GM18499 (cell line): ENCODE measurements around the gene SPATA24.
"Not testable (repeated sequence)": the region's sequence is repeated elsewhere in the genome, so short reads cannot be mapped to it uniquely, and the experiment has no call there.

Experiments
- ATAC-seq: cut with Tn5 transposase; IDR thresholded peaks from one replicate; pipeline ENCODE4 v1.9.1; 2021; ENCODE audit warnings: moderate number of reproducible peaks; ENCODE audit not compliant: insufficient read depth, unreplicated experiment

Gene SPATA24

DNA sequence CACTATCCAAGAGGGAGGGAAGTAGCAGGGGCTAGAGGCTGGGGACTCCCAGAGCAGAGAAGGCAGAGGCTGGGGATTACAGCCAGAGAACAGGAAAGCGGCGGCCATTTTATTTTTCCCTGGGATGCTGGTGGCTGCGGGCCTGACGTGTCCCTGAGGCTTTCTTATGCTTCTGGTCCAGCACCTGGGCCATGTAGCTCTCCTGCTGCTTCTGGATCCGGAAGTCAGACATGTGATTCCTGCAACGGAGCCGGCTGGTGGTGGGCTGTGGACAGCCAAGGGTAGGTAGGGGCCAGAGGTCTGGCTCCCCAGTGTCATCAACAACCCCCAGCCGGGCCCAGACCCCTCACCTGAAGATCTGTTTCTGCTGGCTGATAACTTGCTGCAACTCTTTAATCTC, 7.2 kb downstream of the SPATA24 start:
- no peak for ATAC-seq

DNA sequence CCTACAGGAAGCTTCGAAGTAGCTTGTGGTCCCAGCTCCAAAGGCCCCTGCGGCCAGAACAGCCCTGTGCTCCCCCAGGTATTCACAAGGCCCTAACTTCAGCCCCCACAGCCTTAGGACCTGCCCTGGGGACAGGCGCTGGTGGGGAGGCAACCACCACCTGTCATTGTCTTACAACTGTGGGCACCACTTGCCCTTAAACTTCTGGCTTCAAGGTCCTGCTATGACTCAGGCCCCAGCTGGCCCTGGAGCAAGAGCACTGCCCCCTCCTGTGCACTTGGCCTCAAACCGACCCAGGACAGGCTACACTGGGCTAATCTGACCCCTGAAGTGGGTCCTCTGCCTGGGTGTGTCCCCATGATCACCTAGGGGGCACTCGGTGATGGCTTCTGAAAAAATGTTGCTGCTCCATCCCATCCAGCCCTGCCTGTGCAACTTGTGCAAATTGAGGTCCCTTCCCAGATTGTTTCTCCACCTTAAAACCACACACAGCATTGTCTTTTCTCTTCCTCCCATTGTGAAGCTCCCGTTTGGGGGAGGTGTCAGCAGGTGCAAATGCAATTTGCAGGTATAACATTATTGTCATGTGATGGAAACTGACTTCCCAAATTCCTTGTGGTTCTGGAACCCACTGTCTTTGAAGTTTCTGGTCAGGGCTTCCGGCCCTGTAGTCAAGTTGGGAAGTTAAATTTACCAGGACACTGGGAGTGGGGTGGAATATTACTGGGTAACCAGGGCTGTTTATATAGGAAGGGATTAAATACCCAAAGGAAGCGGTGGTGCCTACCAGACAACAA, 7.8 kb downstream of the SPATA24 start:
- no peak for ATAC-seq

DNA sequence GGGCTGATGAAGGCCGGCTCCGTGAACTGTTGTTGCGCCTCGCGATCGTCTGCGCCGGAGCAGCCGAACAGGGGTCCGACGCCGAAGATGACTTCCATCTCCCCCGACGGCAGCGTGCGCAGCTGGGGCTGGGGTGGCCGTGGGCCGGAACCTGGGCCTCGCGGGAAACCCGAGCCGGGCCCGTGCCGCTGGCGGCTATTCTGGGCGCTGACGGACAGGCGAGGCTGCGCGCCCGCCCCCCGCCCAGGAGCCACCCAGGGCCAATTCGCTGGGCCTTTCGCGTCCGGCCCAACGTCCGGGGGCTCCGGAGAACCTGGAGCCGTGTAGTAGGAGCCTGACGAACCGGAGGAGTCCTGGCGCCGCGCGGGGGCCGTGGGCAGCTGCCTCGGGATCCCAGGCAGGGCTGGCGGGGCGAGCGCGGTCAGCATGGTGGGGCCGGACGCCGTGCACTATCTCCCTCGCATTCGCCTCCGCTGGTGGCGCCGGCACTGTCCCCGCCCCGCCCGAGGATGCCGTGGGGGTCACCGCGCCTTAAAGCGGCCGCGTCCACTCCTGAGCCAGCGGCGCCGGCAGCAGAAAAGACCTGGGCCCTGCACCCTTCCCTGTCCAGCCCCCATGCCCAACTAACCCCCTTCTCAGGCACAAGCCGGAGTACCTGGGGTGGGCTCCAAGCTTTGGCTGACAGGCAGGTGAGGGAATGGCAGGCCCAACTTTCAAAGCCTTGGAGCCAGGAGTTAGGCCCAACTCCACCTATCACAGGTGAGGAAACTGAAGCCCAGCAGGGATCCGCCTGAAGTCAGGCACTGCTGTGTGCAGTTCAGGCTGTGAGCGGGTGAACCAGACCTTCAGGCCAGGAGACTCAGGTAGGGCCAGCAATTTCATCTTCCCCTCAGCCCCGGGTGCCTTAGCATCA, 9.0 kb downstream of the SPATA24 start, which contains the start of gene PROB1:
Gene PROB1, minus strand, starts transcription at position 451 of the 913 bp plus-strand sequence. Its CDS starts 23 bp downstream, at position 428.
- ATAC-seq: no peak

GRCh38 chr5:139394123-139394653, 9.7 kb downstream of the SPATA24 start:
- no peak for ATAC-seq

- ATAC-seq: no peak
These were observed 10.3 kb downstream of the SPATA24 start for GRCh38 chr5:139393497-139394122.

GRCh38 chr5:139392678-139393496, 11.0 kb downstream of the SPATA24 start:
- peak; percentile 23 for ATAC-seq

- ATAC-seq: no peak
These were observed 11.6 kb downstream of the SPATA24 start for GRCh38 chr5:139392324-139392677.

- no peak for ATAC-seq
These were observed 12.1 kb downstream of the SPATA24 start for GRCh38 chr5:139391570-139392323.

- no peak for ATAC-seq
These were observed 13.0 kb downstream of the SPATA24 start for GRCh38 chr5:139390639-139391569.

- peak; percentile 33 for ATAC-seq
These were observed 13.9 kb downstream of the SPATA24 start, which contains the start of gene MZB1 for GRCh38 chr5:139389701-139390638. Gene MZB1, minus strand, starts transcription at chr5:139389913. Its CDS starts 57 bp downstream, at chr5:139389856.

GRCh38 chr5:139388198-139388821, 15.6 kb downstream of the SPATA24 start:
- no peak for ATAC-seq

DNA sequence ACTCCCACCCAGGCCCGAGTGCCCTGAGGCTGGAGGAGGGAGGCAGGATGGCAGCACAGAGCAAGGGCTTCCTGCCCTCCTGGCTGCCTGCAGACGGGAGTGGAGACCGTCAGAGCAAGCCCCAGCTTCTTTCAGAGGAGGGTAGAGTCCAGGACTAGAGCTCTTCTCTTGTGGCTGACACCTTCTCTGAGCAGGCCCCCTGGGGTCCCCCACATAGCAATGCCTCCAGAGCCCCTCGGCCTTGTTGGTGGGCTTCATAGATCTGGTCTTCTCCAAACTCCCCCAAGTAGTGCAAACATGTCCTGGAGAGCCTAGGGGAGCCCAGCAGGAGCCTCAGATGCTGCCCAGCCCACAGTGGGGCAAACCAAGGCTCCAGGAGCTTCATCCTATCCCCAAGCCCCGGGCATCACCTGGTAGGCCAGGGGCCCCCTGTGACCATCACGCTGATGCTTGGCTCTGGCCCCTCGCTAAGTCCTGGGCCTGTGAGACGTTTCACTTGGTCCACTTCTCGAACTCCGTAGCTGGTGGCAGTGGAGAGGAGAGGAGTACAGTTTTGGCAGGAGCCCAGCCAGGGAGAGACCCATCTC, 16.2 kb downstream of the SPATA24 start:
- ATAC-seq: no peak

- not testable (repeated sequence) for ATAC-seq
These were observed 16.9 kb downstream of the SPATA24 start for GRCh38 chr5:139386956-139387355.

DNA sequence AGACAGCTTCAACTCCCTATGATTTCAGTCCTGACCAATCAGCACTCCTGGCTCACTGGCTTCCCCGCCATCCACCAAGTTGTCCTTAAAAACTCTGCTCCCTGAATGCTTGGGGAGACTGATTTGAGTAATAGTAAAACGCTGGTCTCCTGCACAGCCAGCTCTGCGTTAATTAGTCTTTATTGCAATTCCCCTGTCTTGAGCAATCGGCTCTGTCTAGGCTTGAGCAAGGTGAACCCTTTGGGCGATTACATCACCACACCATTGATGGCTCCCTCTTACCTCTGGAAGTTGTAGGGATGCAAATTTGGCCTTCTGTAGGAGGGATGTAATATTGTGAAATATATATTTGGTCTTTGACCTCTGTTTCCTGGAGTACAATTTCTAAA, 17.8 kb downstream of the SPATA24 start:
- ATAC-seq: no peak

DNA sequence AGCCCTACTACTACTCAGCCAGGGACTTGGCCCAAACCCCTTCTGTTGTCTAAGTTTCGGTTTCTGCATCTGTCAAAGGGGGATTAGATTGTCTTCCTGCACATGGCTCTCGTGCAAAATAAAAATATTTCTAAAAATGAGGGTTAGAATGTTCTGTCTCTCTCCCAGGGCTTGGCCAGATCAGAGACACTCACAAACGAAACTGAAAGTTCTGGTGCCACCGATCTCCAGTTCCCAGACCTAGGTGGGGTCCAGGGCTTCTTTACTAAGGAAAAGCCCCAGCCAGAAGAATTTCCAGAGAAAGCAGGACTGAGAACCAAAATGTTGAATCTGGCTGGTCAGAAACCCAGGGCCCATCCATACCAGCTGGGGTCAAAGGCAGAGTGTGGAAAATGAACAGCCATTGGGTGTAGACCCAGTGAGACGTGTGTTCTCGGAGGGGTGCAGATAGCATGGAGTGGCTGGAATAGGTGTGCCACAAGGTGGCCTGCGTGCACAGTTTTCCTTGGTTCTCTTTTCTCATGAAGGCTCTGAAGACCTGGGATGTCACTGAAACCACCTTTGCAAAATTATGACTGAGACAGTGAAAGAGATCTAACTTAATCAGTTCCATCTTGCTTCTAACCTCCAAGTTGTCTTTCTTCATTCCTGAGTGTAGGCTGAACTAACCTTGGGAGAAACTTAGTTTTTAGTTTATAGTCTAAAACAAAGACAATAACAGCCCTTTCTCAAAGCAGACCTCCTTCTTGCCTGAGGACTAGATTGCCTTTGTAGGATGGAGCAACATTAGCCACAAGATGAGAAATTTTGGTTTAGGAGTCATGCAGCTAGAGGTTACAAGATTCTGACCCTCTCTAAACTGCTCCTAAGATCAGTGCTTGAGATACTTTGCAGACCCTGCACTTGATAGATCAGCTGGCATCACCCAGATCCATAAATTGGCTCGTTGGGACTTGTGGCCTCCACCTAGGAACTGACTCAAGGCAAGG, 18.5 kb downstream of the SPATA24 start:
- ATAC-seq: no peak
